H9 (cell line): Measurements from ENCODE around the gene IGLON5. TPM values are rescaled to one million over a fixed set of nuclear protein-coding genes. Genes with fewer than 3 reads are reported as not detected.

ENCODE experiments used
- DNase-seq: peaks from one replicate; pipeline ENCODE4 v3.0.0-alpha.2; 2017
- H2AFZ ChIP-seq: one replicate; pipeline ENCODE4 v1.6.1; 2013; ENCODE audit warnings: mild to moderate bottlenecking, low read length, control low read depth, moderate library complexity
- H2AK5ac ChIP-seq: 2 replicates; pipeline ENCODE4 v1.6.1; 2013; ENCODE audit warnings: low read length, control low read depth, mixed read lengths; ENCODE audit not compliant: insufficient read length
- H2BK120ac ChIP-seq: one replicate; pipeline ENCODE4 v1.6.1; 2013; ENCODE audit warnings: low read depth, mild to moderate bottlenecking, low read length, control low read depth, inconsistent platforms; ENCODE audit not compliant: poor library complexity, severe bottlenecking
- H2BK12ac ChIP-seq: 2 replicates; pipeline ENCODE4 v1.6.1; 2013; ENCODE audit warnings: low read length, control low read depth, mixed read lengths, low read depth; ENCODE audit not compliant: insufficient read length
- H2BK15ac ChIP-seq: 2 replicates; pipeline ENCODE4 v1.6.1; 2013; ENCODE audit warnings: low read depth, low read length, control low read depth
- H2BK20ac ChIP-seq: one replicate; pipeline ENCODE4 v1.6.1; 2013; ENCODE audit warnings: low read depth, mild to moderate bottlenecking, low read length, control low read depth, inconsistent platforms; ENCODE audit not compliant: poor library complexity, severe bottlenecking
- H2BK5ac ChIP-seq: 2 replicates; pipeline ENCODE4 v1.6.1; 2013; ENCODE audit warnings: low read length, control low read depth, mixed read lengths; ENCODE audit not compliant: insufficient read length
- H3K14ac ChIP-seq: 2 replicates; pipeline ENCODE4 v1.6.1; 2013; ENCODE audit warnings: low read length, control low read depth; ENCODE audit not compliant: insufficient read depth
- H3K18ac ChIP-seq: 2 replicates; pipeline ENCODE4 v1.6.1; 2013; ENCODE audit warnings: low read depth, mild to moderate bottlenecking, mixed read lengths, low read length, control low read depth; ENCODE audit not compliant: insufficient read length
- H3K23ac ChIP-seq: 2 replicates; pipeline ENCODE4 v1.6.1; 2013; ENCODE audit warnings: low read length, control low read depth, mixed read lengths, low read depth; ENCODE audit not compliant: insufficient read length
- H3K23me2 ChIP-seq: 2 replicates; pipeline ENCODE4 v1.6.1; 2013; ENCODE audit warnings: low read depth, mild to moderate bottlenecking, mixed read lengths, low read length, control low read depth; ENCODE audit not compliant: insufficient read length, poor library complexity, severe bottlenecking
- H3K27ac ChIP-seq: 2 replicates; pipeline ENCODE4 v1.5.1; 2013; ENCODE audit warnings: low read length, control low read depth, mixed read lengths, low read depth; ENCODE audit not compliant: insufficient read length
- H3K27me3 ChIP-seq: 2 replicates; pipeline ENCODE4 v1.6.1; 2013; ENCODE audit warnings: low read length, control low read depth, inconsistent platforms; ENCODE audit not compliant: insufficient read depth
- H3K4ac ChIP-seq: 2 replicates; pipeline ENCODE4 v1.6.1; 2013; ENCODE audit warnings: low read depth, mild to moderate bottlenecking, control low read depth, inconsistent platforms, low read length, moderate library complexity
- H3K4me1 ChIP-seq: 2 replicates; pipeline ENCODE4 v1.6.1; 2013; ENCODE audit warnings: low read length, control low read depth, inconsistent platforms; ENCODE audit not compliant: insufficient read depth
- H3K4me2 ChIP-seq: 2 replicates; pipeline ENCODE4 v1.6.1; 2013; ENCODE audit warnings: low read length, control low read depth, mixed read lengths; ENCODE audit not compliant: insufficient read length, insufficient read depth
- H3K56ac ChIP-seq: 2 replicates; pipeline ENCODE4 v1.6.1; 2013; ENCODE audit warnings: low read depth, mild to moderate bottlenecking, mixed read lengths, low read length, control low read depth; ENCODE audit not compliant: insufficient read length
- H3K79me1 ChIP-seq: 2 replicates; pipeline ENCODE4 v1.6.1; 2013; ENCODE audit warnings: low read depth, mild to moderate bottlenecking, moderate library complexity, low read length, control low read depth, inconsistent platforms; ENCODE audit not compliant: insufficient read depth, poor library complexity, severe bottlenecking
- H3K79me2 ChIP-seq: 2 replicates; pipeline ENCODE4 v1.6.1; 2013; ENCODE audit warnings: low read length, control low read depth, inconsistent platforms; ENCODE audit not compliant: insufficient read depth
- H3K9ac ChIP-seq: 2 replicates; pipeline ENCODE4 v1.6.1; 2013; ENCODE audit warnings: low read length, control low read depth, mixed read lengths; ENCODE audit not compliant: insufficient read length; ENCODE audit errors: extremely low read depth
- H3K9me3 ChIP-seq: one replicate; pipeline ENCODE4 v1.6.1; 2013; ENCODE audit warnings: low read depth, low read length, inconsistent platforms; ENCODE audit not compliant: control insufficient read depth
- H3T11ph ChIP-seq: one replicate; pipeline ENCODE4 v1.6.1; 2013; ENCODE audit warnings: mild to moderate bottlenecking, low read length, control low read depth, inconsistent platforms
- H4K20me1 ChIP-seq: one replicate; pipeline ENCODE4 v1.6.1; 2013; ENCODE audit not compliant: control insufficient read depth, insufficient read length, insufficient read depth
- H4K5ac ChIP-seq: 2 replicates; pipeline ENCODE4 v1.6.1; 2013; ENCODE audit warnings: low read depth, mild to moderate bottlenecking, mixed read lengths, low read length, control low read depth; ENCODE audit not compliant: insufficient read length
- H4K8ac ChIP-seq: replicated peaks from 2 replicates; pipeline ENCODE4 v1.6.1; 2013; ENCODE audit warnings: low read length, control low read depth, mixed read lengths, low read depth; ENCODE audit not compliant: insufficient read length
- H4K91ac ChIP-seq: 2 replicates; pipeline ENCODE4 v1.6.1; 2013; ENCODE audit warnings: low read depth, mild to moderate bottlenecking, moderate library complexity, mixed read lengths, low read length, control low read depth; ENCODE audit not compliant: insufficient read length
- H3K27ac Mint-ChIP-seq, 3 experiments: 2 replicates in 2 of 3; 3 replicates in 1 of 3; pipeline ENCODE4 v1.8.0; 2020 to 2021; ENCODE audit warnings: mixed read lengths in 3 of 3, mild to moderate bottlenecking in 1 of 3, moderate library complexity in 1 of 3
- H3K27me3 Mint-ChIP-seq: 2 replicates; pipeline ENCODE4 v1.8.0; 2021; ENCODE audit warnings: low read depth, mild to moderate bottlenecking, moderate library complexity, mixed read lengths
- H3K36me3 Mint-ChIP-seq, 3 experiments: 2 replicates in 2 of 3; 3 replicates in 1 of 3; pipeline ENCODE4 v1.8.0; 2020 to 2021; ENCODE audit warnings: low read depth in 3 of 3, mixed read lengths in 3 of 3; ENCODE audit not compliant: insufficient read depth in 1 of 3
- H3K4me1 Mint-ChIP-seq, 2 experiments: 2 replicates each; pipeline ENCODE4 v1.8.0; 2020; ENCODE audit warnings: mixed read lengths in 2 of 2
- H3K4me3 Mint-ChIP-seq, 2 experiments: 2 replicates in 1 of 2; 3 replicates in 1 of 2; pipeline ENCODE4 v1.8.0; 2020 to 2021; ENCODE audit warnings: mild to moderate bottlenecking in 2 of 2, mixed read lengths in 2 of 2, moderate library complexity in 1 of 2
- H3K9me3 Mint-ChIP-seq, 2 experiments: 2 replicates in 1 of 2; 3 replicates in 1 of 2; pipeline ENCODE4 v1.8.0; 2020; ENCODE audit warnings: mild to moderate bottlenecking in 2 of 2, mixed read lengths in 2 of 2, moderate library complexity in 1 of 2
- WGBS: extraction: QIAGEN DNeasy Blood & Tissue Kit; methylation state at CpG from one replicate; pipeline ENCODE4 v1.1.7; 2013; ENCODE audit warnings: missing lambda C conversion rate, low lambda C conversion rate, mixed read lengths; ENCODE audit not compliant: insufficient read length; ENCODE audit errors: extremely low coverage; 5-methylcytosine and 5-hydroxymethylcytosine counted together
- total RNA-seq: library from RNA; stranded (reverse); gene quantifications from 2 replicates; pipeline ENCODE4 v1.2.1, GENCODE V29; 2021
- TF ChIP-seq, protein P1 (sequence below): fragments of 200-600 bp; sonication (generic); conservative IDR thresholded peaks from 3 replicates; pipeline ENCODE4 v1.8.0; 2021; ENCODE audit warnings: antibody characterized with exemption, mild to moderate bottlenecking

Gene IGLON5
- total RNA-seq, 1 experiment from 2014 or later, result 41.4 TPM

DNA sequence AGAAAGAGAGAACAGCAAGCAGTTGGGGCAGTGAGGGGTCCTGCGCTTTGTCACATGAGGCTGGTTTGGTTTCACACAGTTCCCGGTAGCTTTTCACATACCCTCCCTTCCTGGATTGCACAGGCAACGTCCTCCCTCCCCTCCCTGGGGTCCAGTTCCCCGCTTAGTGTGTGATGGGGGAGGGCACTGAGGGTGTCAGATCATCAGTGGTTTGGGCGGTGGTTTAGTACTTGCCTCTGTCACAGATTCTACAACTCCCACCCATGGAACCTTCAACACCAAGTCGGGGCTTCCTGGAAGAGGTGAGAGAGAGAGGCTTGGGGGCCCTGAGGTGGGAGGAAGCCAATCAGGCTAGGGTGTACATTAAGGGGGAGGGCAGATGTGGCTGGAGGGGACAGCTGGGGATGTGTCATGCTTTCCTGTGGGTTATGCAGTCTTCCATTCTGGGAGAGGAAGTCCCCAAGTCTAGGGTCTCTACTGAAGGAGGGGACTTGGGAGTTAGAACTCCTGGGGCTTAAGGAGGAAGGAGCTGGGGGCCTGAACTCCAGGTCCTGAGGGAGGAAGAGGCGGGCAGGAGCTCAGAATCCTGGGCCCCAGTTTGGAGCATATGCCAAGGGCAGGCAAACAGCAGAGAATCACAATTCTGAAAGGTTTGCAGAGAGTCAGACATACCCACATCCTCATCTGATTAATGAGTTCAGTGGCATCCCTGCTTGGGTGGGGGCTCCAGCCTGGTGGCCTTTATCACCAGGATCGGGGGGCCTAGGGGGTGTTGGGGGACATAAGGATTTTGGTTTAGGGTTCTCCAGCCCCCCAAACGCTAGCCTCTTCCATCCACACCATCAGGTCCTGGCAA lies 61.4 kb downstream of the IGLON5 start, which contains the start of gene NKG7:
Gene NKG7, minus strand, starts transcription at position 6 of the 856 bp plus-strand sequence. CDS start 119 bp downstream, outside the sequence.
- H3K56ac ChIP-seq, result no peak within 1 kb of the TSS
- H2BK120ac ChIP-seq, result no peak within 1 kb of the TSS
- no peaks in the 10 kb centered on the region for H3K79me2 ChIP-seq
- no peak within 1 kb of the TSS for H4K91ac ChIP-seq
- H3K27me3 ChIP-seq, result no peaks in the 10 kb centered on the region
- H2BK20ac ChIP-seq, result no peak within 1 kb of the TSS
- no peak within 1 kb of the TSS for H3K18ac ChIP-seq
- DNase-seq, result no peak
- no peaks in the 10 kb centered on the region for H3K9me3 Mint-ChIP-seq
- H2BK15ac ChIP-seq, result no peak within 1 kb of the TSS
- no peaks in the 10 kb centered on the region for H3K9me3 ChIP-seq
- no peak within 1 kb of the TSS for H3K27ac Mint-ChIP-seq
- no peak within 1 kb of the TSS for H4K8ac ChIP-seq
- no peaks in the 10 kb centered on the region for H4K20me1 ChIP-seq
- H3K4me2 ChIP-seq, result no peak within 1 kb of the TSS
- H3K27ac ChIP-seq, result no peak within 1 kb of the TSS
- no peak within 1 kb of the TSS for H3K4ac ChIP-seq
- H2AK5ac ChIP-seq, result no peak within 1 kb of the TSS
- H2BK5ac ChIP-seq, result no peak within 1 kb of the TSS
- no peak within 1 kb of the TSS for H2BK12ac ChIP-seq
- no CpG with 5 or more reads among the region's 9 CpGs for WGBS
- peaks cover 14 to 17% of the 10 kb centered on the region in 2 experiments for H3K4me1 Mint-ChIP-seq
- no peak within 1 kb of the TSS for H4K5ac ChIP-seq
- no peak within 1 kb of the TSS for H2AFZ ChIP-seq
- H3K4me3 Mint-ChIP-seq, result no peak within 1 kb of the TSS
- no peak within 1 kb of the TSS; the same call in 1 of the 2 replicates for H3K14ac ChIP-seq
- H3K4me1 ChIP-seq, result no peaks in the 10 kb centered on the region; the same call in 1 of the 2 replicates
- H3K23me2 ChIP-seq, result peaks cover 8% of the 10 kb centered on the region
- H3K9ac ChIP-seq, result no peak within 1 kb of the TSS
- H3K36me3 Mint-ChIP-seq, result no peaks in the 10 kb centered on the region; a peak in 1 of 7 replicates
- no peaks in the 10 kb centered on the region for H3K79me1 ChIP-seq
- no peak within 1 kb of the TSS for H3T11ph ChIP-seq
- TF ChIP-seq, protein P1, sequence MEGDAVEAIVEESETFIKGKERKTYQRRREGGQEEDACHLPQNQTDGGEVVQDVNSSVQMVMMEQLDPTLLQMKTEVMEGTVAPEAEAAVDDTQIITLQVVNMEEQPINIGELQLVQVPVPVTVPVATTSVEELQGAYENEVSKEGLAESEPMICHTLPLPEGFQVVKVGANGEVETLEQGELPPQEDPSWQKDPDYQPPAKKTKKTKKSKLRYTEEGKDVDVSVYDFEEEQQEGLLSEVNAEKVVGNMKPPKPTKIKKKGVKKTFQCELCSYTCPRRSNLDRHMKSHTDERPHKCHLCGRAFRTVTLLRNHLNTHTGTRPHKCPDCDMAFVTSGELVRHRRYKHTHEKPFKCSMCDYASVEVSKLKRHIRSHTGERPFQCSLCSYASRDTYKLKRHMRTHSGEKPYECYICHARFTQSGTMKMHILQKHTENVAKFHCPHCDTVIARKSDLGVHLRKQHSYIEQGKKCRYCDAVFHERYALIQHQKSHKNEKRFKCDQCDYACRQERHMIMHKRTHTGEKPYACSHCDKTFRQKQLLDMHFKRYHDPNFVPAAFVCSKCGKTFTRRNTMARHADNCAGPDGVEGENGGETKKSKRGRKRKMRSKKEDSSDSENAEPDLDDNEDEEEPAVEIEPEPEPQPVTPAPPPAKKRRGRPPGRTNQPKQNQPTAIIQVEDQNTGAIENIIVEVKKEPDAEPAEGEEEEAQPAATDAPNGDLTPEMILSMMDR, result no peak
- peaks cover 21% of the 10 kb centered on the region for H3K27me3 Mint-ChIP-seq
- H3K23ac ChIP-seq, result no peak within 1 kb of the TSS
